Endothelial cell of umbilical vein (primary cell): ENCODE measurements around the gene SUMO2. TPM values are rescaled to one million over a fixed set of nuclear protein-coding genes. Genes with fewer than 3 reads are reported as not detected.

Experiments used
- BruUV-seq: library from RNA; stranded (reverse); fragments of 400-500 nt; replicated peaks from 2 replicates; lab custom pipeline; 2021; lab: Mats Ljungman, UMichigan
- CTCF ChIA-PET: fragments of 300-600, 350-600 bp; sonication (Branson Sonifier 250); formaldehyde crosslinking; loops from one replicate; lab custom pipeline; 2021; ENCODE audit warnings: antibody characterized with exemption, inconsistent platforms; lab: Charles Lee
- POLR2A ChIA-PET: fragments of 300-600, 350-600 bp; sonication (Branson Sonifier 250); formaldehyde crosslinking; loops from one replicate; lab custom pipeline; 2021; ENCODE audit warnings: antibody characterized with exemption, inconsistent platforms; lab: Charles Lee
- DNase-seq: peaks from one replicate; pipeline ENCODE4 v3.0.0-alpha.2; 2011; ENCODE audit warnings: low read depth, low spot score
- FAIRE-seq: peaks from 2 replicates; lab custom pipeline; 2011; peaks lifted over from hg19 to GRCh38; lab: Jason Lieb, UNC
- H2AFZ ChIP-seq: 2 replicates; pipeline ENCODE4 v1.6.0; 2012; ENCODE audit warnings: low read depth, low read length, control low read depth, inconsistent platforms
- H3K27ac ChIP-seq: 2 replicates; pipeline ENCODE4 v1.5.1; 2011; ENCODE audit warnings: low read depth, mild to moderate bottlenecking, control low read depth, low read length, moderate library complexity; ENCODE audit not compliant: insufficient read depth
- H3K27me3 ChIP-seq, 2 experiments: 2 replicates each; pipeline versions ENCODE4 v1.6.0 to v1.6.1; 2011; ENCODE audit warnings: low read length in 2 of 2, mixed read lengths in 1 of 2; ENCODE audit not compliant: control insufficient read depth in 2 of 2, insufficient read depth in 2 of 2
- H3K36me3 ChIP-seq, 2 experiments: 2 replicates in 1 of 2; 3 replicates in 1 of 2; pipeline ENCODE4 v1.5.1; 2011; ENCODE audit warnings: low read length in 2 of 2, mild to moderate bottlenecking in 1 of 2, moderate library complexity in 1 of 2; ENCODE audit not compliant: control insufficient read depth in 2 of 2, insufficient read depth in 2 of 2; ENCODE audit errors: extremely low read depth in 1 of 2
- H3K4me1 ChIP-seq: 3 replicates; pipeline ENCODE4 v1.5.1; 2011; ENCODE audit warnings: mild to moderate bottlenecking, low read length; ENCODE audit not compliant: control insufficient read depth, insufficient read depth; ENCODE audit errors: extremely low read depth
- H3K4me2 ChIP-seq: 2 replicates; pipeline ENCODE4 v1.6.1; 2011; ENCODE audit warnings: low read length, control low read depth, mixed read lengths; ENCODE audit not compliant: insufficient read depth
- H3K4me3 ChIP-seq, 3 experiments: fragments of 200-600 bp in 1 of 3; sonication (generic), shearing (Covaris generic) in 1 of 3; replicated peaks in 1 of 3; 2 replicates each; pipeline ENCODE4 v1.5.1; 2011 to 2016; ENCODE audit warnings: control low read depth in 3 of 3, low read length in 3 of 3, mild to moderate bottlenecking in 2 of 3, inconsistent platforms in 1 of 3, low read depth in 1 of 3, moderate library complexity in 1 of 3; ENCODE audit not compliant: insufficient read depth in 1 of 3
- H3K79me2 ChIP-seq: 2 replicates; pipeline ENCODE4 v1.6.0; 2012; ENCODE audit warnings: low read length, inconsistent platforms; ENCODE audit not compliant: control insufficient read depth, insufficient read depth
- H3K9ac ChIP-seq: replicated peaks from 2 replicates; pipeline ENCODE3; 2011; ENCODE audit warnings: low read length, control low read depth; ENCODE audit not compliant: insufficient read depth; ENCODE audit errors: extremely low read depth
- H3K9me1 ChIP-seq: replicated peaks from 3 replicates; pipeline ENCODE4 v1.6.0; 2011; ENCODE audit warnings: mild to moderate bottlenecking, low read length; ENCODE audit not compliant: control insufficient read depth, insufficient read depth; ENCODE audit errors: extremely low read depth
- H3K9me3 ChIP-seq: replicated peaks from 2 replicates; pipeline ENCODE4 v1.5.1; 2012; ENCODE audit warnings: low read length, inconsistent platforms; ENCODE audit not compliant: control insufficient read depth, insufficient read depth
- H4K20me1 ChIP-seq: replicated peaks from 2 replicates; pipeline ENCODE3; 2011; ENCODE audit warnings: mild to moderate bottlenecking, low read length; ENCODE audit not compliant: control insufficient read depth, insufficient read depth; ENCODE audit errors: extremely low read depth
- CTCF ChIP-seq, 2 donors: IDR thresholded peaks; 1 replicate in 1 of 2; 2 replicates in 1 of 2; pipeline ENCODE4 v1.5.1; 2011; ENCODE audit warnings: low read length in 2 of 2, mild to moderate bottlenecking in 2 of 2, moderate library complexity in 2 of 2, control low read depth in 1 of 2, inconsistent platforms in 1 of 2, low read depth in 1 of 2; ENCODE audit not compliant: insufficient read depth in 1 of 2; ENCODE audit errors: extremely low read depth in 1 of 2
- EZH2 ChIP-seq: IDR thresholded peaks from 2 replicates; pipeline ENCODE4 v1.6.1; 2012; ENCODE audit warnings: borderline replicate concordance, low read depth, mild to moderate bottlenecking, moderate library complexity, low read length, inconsistent platforms; ENCODE audit not compliant: severe bottlenecking
- FOS ChIP-seq: IDR thresholded peaks from 2 replicates; pipeline ENCODE4 v1.6.1; 2011; ENCODE audit warnings: mild to moderate bottlenecking, low read length, moderate library complexity, borderline replicate concordance; ENCODE audit not compliant: insufficient read depth
- GATA2 ChIP-seq: IDR thresholded peaks from 2 replicates; pipeline ENCODE4 v1.7.0; 2011; ENCODE audit warnings: low read depth, mild to moderate bottlenecking, moderate library complexity, mixed read lengths, low read length; ENCODE audit not compliant: insufficient read length, insufficient read depth
- JUN ChIP-seq: IDR thresholded peaks from 2 replicates; pipeline ENCODE4 v1.6.1; 2011; ENCODE audit warnings: borderline replicate concordance, low read depth; ENCODE audit not compliant: insufficient read length, insufficient read depth
- MAX ChIP-seq: IDR thresholded peaks from 2 replicates; pipeline ENCODE4 v1.6.1; 2011; ENCODE audit not compliant: insufficient read depth, insufficient read length
- MYC ChIP-seq: IDR thresholded peaks from one replicate; pipeline ENCODE4 v1.6.1; 2011; ENCODE audit warnings: mild to moderate bottlenecking, low read depth, low read length
- POLR2A ChIP-seq: IDR thresholded peaks from 2 replicates; pipeline ENCODE4 v1.6.1; 2012; ENCODE audit warnings: low read depth, mild to moderate bottlenecking, control low read depth, low read length
- POLR2AphosphoS5 ChIP-seq: IDR thresholded peaks from 2 replicates; pipeline ENCODE4 v1.6.1; 2012; ENCODE audit warnings: low read depth, mild to moderate bottlenecking, control low read depth, low read length, moderate library complexity; ENCODE audit not compliant: insufficient read depth
- dilution Hi-C: fragments of 300-500 bp; cut with MboI; formaldehyde crosslinking; loops from one replicate; pipeline ENCODE4 v1.15.0; 2019; ENCODE audit warnings: low sequenced_read_pairs; ENCODE audit not compliant: extremely low pct_ligation_motif_present
- intact Hi-C: fragments of 100-400 bp; cut with micrococcal nuclease; formaldehyde crosslinking; loops from one replicate; pipeline ENCODE4 v1.10.0; 2022
- polyA plus RNA-seq, 4 experiments: library from polyadenylated mRNA; depleted of rRNA in 3 of 4; stranded (reverse) in 3 of 4; unstranded in 1 of 4; fragments of >200 nt; gene quantifications; 2 replicates each; pipeline versions ENCODE4 v1.2.1 to v1.2.3, GENCODE V29; 2011 to 2012; ENCODE audit warnings: missing spikeins in 1 of 4
- total RNA-seq: library from RNA; stranded (reverse); gene quantifications from 2 replicates; pipeline ENCODE4 v1.2.3, GENCODE V29; 2021

Gene SUMO2
- total and polyA plus RNA-seq, 2 donors (not counting 3 experiments of a cell fraction or from before 2014, with no cell fraction given) = 75.6 to 437 TPM

DNA sequence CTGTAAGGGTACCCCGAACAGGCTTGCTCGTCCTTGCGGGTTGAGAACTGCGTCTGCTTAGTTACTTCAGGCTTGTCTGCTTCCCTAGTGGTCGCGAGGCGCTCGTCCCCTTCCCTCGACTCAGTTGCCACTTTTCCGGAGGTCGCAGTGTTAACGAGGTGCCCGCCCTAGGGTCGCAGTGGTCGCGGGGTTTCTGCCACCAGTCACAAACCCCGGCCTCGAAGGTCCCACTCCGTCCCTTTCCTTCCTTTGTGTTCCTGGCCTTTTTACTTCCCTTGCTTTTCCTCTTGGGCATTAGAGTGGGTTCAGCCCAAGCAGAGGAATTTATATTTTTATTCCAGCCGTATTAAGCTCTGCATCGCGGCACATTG lies 23.0 kb upstream of the SUMO2 start:
- Histone ChIP-seq H3K4me2 (peak overlapping the region; percentile 83), H3K9me1 (no peaks in the 10 kb centered on the region), H3K9ac (peak overlapping the region; percentile 96), H3K79me2 (peaks cover 31% of the 10 kb centered on the region), H3K9me3 (no peaks in the 10 kb centered on the region), H4K20me1 (no peaks in the 10 kb centered on the region), H3K36me3 (peaks cover 0 to 3% of the 10 kb centered on the region in 2 experiments), H3K27me3 (no peaks in the 10 kb centered on the region), H3K4me3 (peak overlapping the region; percentile 58 to 91 (median 85)), H3K4me1 (peaks cover 2% of the 10 kb centered on the region), H3K27ac (peak overlapping the region; percentile 90), H2AFZ (peak overlapping the region; percentile 91)
- CTCF ChIA-PET = interaction anchor here (1.0 to 9.1 kb wide), 8 partner anchors 34 to 244 kb away, joined by 3 to 257 read pairs (median 4); partner anchors contain the start of gene MRPL58
- intact Hi-C loops = loop anchor here (1.0 kb wide), 3 partner anchors 22 to 91 kb away; partner anchors contain the start of gene JPT1
- FAIRE-seq (no peak), DNase-seq (no peak)
- TF ChIP-seq CTCF (IDR thresholded peaks at IDR 0.05; ENCODE audit: extremely low read depth in 1 of 2, insufficient read depth in 1 of 2, low read depth in 1 of 2, low read length in 2 of 2) (no peak), JUN (no peak), POLR2AphosphoS5 (no peak), GATA2 (no peak), MAX (no peak), FOS (no peak), POLR2A (no peak), MYC (no peak), EZH2 (no peak)
- POLR2A ChIA-PET = no interaction called here
- TSS peak; percentile 73 for BruUV-seq
- dilution Hi-C loops = no loop called here
